ENCODE results near the gene NUP35. TPM values are rescaled to one million over a fixed set of nuclear protein-coding genes. Genes with fewer than 3 reads are reported as not detected.
A peak's percentile ranks its signal among the peaks of the same experiment; 100 is the strongest.

Gene NUP35, protein sequence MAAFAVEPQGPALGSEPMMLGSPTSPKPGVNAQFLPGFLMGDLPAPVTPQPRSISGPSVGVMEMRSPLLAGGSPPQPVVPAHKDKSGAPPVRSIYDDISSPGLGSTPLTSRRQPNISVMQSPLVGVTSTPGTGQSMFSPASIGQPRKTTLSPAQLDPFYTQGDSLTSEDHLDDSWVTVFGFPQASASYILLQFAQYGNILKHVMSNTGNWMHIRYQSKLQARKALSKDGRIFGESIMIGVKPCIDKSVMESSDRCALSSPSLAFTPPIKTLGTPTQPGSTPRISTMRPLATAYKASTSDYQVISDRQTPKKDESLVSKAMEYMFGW
- total RNA-seq = 10 to 100 TPM; 16.9 to 18.2 TPM

DNA sequence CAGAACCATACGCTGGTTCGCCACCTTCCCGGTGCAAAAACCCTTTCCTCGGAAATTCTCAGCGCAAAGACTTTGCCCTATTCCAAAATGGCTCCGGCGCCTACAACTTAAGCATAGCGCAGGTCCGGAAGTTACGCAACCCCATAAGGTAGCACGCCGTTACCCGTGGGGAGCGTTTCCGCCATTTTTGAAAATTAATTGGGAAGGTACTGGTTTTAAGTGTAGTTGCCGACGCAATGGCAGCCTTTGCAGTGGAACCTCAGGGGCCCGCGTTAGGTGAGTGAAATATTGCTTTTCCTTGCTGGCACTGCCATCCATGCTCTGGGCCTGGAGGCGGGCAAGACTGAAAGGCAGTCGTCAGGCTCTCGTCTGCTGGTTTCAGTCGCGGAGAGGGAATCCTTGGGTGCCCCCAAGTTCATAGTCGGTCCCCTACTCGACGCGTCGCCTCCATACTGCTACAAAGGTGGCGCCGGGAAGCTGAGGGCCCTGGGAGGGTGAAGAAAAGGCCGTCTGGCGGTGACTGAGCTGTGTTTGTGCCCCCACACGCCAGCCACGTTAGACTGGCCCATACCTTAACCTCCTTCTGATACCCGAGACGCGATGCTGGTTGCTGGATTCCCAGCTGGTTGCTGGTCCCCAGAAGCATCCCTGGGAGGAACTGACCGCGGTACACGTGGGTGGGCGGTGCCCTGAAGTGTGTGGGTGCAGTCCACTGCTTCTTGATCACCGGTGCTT is at the start of gene NUP35:
Gene NUP35, plus strand, starts transcription at position 222 of the 735 bp plus-strand sequence. Its CDS starts 15 bp downstream, at position 237.
- peak; percentile 87 for DNase-seq
- CTCF ChIA-PET = interaction anchor here (0.7 to 1.3 kb wide), 2 partner anchors 12 to 326 kb away, joined by 3 to 5 read pairs; no protein-coding TSS in a partner anchor
- peaks cover 7% of the 10 kb centered on the region for H3K27me3 Mint-ChIP-seq
- POLR2A ChIA-PET = interaction anchor here (0.6 kb wide), 1 partner anchor 72 kb away, joined by 3 read pairs; no protein-coding TSS in a partner anchor
- H3K9me3 Mint-ChIP-seq = no peaks in the 10 kb centered on the region
- peak within 1 kb of the TSS; percentile 96 for H3K4me3 Mint-ChIP-seq
- peaks cover 36% of the 10 kb centered on the region for H3K4me1 Mint-ChIP-seq
- peak within 1 kb of the TSS; percentile 97 for H3K27ac Mint-ChIP-seq
- peaks cover 8% of the 10 kb centered on the region for H3K36me3 Mint-ChIP-seq (ENCODE audit: low read depth)

DNA sequence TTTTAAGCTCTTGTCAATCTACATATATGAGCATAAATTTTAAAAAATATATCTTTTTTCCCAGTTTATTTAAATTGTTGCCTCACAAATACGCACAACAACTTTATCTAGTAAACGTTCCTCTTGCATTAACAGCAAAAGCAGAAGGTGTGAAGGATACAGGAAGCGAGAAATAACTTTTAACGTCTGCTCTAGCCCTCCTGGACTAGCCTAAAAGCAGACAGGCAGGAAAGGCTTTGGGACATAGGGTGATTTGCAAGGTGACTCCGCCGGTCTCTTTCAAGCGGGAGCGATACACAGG is 46.1 kb upstream of the NUP35 start:
- ChIA-PET POLR2A (interaction anchor here (1.2 kb wide), 1 partner anchor 363 kb away, joined by 3 read pairs; no protein-coding TSS in a partner anchor), CTCF (interaction anchor here (1.4 kb wide), 1 partner anchor 13 kb away, joined by 3 read pairs; no protein-coding TSS in a partner anchor)
- Mint-ChIP-seq H3K27ac (peak overlapping the region; percentile 65), H3K4me1 (peaks cover 14% of the 10 kb centered on the region), H3K9me3 (no peaks in the 10 kb centered on the region), H3K36me3 (ENCODE audit: low read depth) (no peaks in the 10 kb centered on the region), H3K4me3 (peak overlapping the region; percentile 82), H3K27me3 (peaks cover 3% of the 10 kb centered on the region)
- DNase-seq = peak; percentile 9

DNA sequence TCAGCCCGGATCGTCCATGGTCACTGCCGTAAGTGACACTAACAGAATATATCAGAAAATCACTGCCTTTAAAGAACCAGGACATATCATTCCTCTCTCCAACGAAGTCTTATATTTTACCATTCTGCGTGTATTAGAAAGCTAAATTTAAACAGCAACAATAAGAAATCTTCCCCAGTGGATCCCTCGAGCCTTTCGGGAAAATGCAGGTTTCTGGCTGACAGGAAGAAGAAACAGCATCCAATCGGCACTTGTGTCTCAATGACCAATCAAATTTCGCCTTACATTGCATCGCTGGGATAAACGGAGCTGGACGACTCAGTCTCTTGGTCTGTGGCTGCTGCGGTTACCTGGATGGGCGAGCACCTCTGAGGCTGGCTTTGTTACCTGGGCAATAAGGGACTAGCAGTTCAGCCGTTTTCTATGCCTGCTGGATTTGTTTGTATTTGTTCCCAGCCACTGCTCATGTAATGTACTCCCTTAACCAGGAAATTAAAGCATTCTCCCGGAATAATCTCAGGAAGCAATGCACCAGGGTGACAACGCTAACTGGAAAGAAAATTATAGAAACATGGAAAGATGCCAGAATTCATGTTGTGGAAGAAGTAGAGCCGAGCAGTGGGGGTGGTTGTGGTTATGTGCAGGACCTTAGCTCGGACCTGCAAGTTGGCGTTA is 45.6 kb upstream of the NUP35 start, which contains the start of gene DUSP19:
Gene DUSP19, plus strand, starts transcription at position 284 of the 675 bp plus-strand sequence. Its CDS starts 187 bp downstream, at position 471.
- H3K27me3 Mint-ChIP-seq = peaks cover 3% of the 10 kb centered on the region
- H3K4me1 Mint-ChIP-seq = peaks cover 14% of the 10 kb centered on the region
- peak; percentile 83 for DNase-seq
- peak within 1 kb of the TSS; percentile 65 for H3K27ac Mint-ChIP-seq
- POLR2A ChIA-PET = interaction anchor here (1.2 kb wide), 1 partner anchor 363 kb away, joined by 3 read pairs; no protein-coding TSS in a partner anchor
- peak within 1 kb of the TSS; percentile 82 for H3K4me3 Mint-ChIP-seq
- CTCF ChIA-PET = interaction anchor here (0.7 to 1.4 kb wide), 3 partner anchors 13 to 323 kb away, joined by 3 to 4 read pairs (median 3); no protein-coding TSS in a partner anchor
- no peaks in the 10 kb centered on the region for H3K36me3 Mint-ChIP-seq (ENCODE audit: low read depth)
- H3K9me3 Mint-ChIP-seq = no peaks in the 10 kb centered on the region

DNA sequence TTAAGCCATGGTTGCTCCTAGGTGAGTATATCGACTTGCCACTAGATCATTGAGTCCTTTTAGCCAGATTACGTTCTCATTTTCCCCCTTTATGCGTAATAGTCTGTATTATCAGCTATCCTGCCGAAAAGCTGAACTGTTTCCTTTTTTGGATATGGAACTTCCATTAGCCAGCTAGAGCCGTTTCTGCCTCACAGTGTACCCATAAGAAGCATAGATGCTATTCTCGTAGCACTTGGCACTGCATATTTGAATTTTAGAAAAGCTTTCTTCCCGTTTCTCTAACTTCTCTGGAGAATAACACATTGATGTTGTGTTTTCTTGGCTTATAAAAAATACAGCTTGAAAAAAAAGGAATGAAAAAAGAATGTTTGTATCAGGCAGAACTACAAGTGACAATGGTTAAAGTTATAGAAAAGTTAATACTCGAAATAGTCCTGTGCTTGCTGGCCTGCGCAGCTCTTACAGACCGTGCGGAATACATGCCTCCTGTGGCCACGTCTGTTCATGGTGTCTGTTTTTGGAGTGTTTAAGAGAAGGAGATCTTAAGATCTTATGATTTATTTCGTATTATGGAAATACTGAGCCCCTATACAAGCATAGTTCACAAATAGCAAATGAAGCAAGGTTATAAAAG is 45.0 kb upstream of the NUP35 start:
- Mint-ChIP-seq H3K27ac (peak overlapping the region; percentile 65), H3K4me1 (peaks cover 14% of the 10 kb centered on the region), H3K36me3 (ENCODE audit: low read depth) (no peaks in the 10 kb centered on the region), H3K9me3 (no peaks in the 10 kb centered on the region), H3K4me3 (peak overlapping the region; percentile 82), H3K27me3 (peaks cover 3% of the 10 kb centered on the region)
- CTCF ChIA-PET = interaction anchor here (0.7 to 1.4 kb wide), 3 partner anchors 14 to 324 kb away, joined by 3 to 4 read pairs (median 3); no protein-coding TSS in a partner anchor
- DNase-seq = no peak
- POLR2A ChIA-PET = interaction anchor here (1.2 kb wide), 1 partner anchor 364 kb away, joined by 3 read pairs; no protein-coding TSS in a partner anchor

DNA sequence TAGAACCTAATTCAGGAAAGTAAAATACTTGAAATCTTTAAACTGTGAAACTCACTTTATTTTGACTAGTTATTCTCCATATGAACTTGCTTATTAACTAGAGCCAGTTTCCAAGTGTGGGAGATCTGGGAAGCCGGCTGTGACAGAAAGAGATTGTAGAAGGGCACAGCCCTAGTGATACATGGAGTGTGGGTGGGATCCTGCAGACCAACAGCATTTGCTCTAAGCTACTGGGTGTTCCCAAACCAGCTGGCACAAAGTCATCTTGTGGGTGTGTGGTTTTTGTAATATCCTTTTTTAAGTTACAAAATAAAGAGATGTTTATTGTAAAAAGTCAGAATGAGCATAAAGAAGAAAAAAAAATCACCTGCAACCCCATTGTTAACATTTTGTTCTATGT is 42.3 kb upstream of the NUP35 start:
- DNase-seq = no peak
- H3K4me3 Mint-ChIP-seq = no peak overlapping the region
- POLR2A ChIA-PET = no interaction called here
- H3K9me3 Mint-ChIP-seq = no peaks in the 10 kb centered on the region
- peaks cover 3% of the 10 kb centered on the region for H3K27me3 Mint-ChIP-seq
- H3K27ac Mint-ChIP-seq = no peak overlapping the region
- peaks cover 14% of the 10 kb centered on the region for H3K4me1 Mint-ChIP-seq
- CTCF ChIA-PET = interaction anchor here (0.7 kb wide), 1 partner anchor 28 kb away, joined by 3 read pairs; no protein-coding TSS in a partner anchor
- H3K36me3 Mint-ChIP-seq (ENCODE audit: low read depth) = no peaks in the 10 kb centered on the region

DNA sequence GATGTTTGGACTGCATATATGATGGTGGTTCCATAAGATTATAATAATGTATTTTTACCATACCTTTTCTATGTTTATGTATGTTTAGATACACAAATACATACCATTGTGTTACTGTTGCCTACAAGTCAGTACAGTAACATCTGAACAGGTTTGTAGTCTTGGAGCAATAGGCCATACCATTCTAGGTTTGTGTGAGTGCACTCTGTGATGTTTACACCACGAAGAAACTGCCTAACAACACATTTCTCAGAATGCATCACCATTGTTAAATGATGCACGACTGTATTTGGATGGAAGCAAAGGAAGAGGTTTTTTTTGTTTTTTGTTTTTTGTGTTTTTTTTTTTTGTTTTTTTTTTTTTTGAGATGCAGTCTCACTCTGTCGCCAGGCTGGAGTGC is 36.2 kb upstream of the NUP35 start:
- H3K4me3 Mint-ChIP-seq = no peak overlapping the region
- H3K27me3 Mint-ChIP-seq = no peaks in the 10 kb centered on the region
- no peak for DNase-seq
- H3K27ac Mint-ChIP-seq = no peak overlapping the region
- no peaks in the 10 kb centered on the region for H3K36me3 Mint-ChIP-seq (ENCODE audit: low read depth)
- no peaks in the 10 kb centered on the region for H3K4me1 Mint-ChIP-seq
- ChIA-PET CTCF (no interaction called here), POLR2A (no interaction called here)
- H3K9me3 Mint-ChIP-seq = no peaks in the 10 kb centered on the region

DNA sequence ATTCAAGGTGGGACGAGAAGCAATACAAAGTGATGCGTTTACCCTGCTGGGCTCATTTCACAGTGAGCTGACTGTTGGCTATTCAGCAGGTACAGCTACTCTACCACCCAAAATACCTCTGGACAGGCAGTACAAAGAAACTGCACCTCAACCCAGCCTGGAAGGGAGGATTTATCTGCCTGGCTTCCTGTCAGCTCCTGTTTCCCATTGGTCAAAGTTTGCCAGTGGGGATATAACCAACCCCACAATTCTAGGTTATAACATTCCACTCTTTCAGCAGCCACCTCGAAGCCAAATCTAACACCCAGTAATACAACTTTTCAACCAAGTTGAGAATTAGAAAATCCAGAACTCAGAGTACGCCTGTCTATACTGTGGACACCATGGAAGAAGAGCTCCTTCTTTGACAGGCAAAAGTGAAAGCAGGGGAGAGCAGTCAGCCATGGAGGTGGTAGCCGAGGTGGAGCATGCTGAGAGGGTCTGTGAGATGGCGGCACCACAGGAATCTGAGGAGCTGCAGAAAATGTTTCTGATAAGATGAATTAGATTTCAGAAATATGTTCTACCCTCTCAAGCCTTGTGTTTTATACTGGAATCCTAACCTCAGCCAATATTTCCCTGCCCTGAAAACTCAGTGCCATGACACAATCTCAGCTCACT is 34.9 kb upstream of the NUP35 start:
- H3K9me3 Mint-ChIP-seq = no peaks in the 10 kb centered on the region
- H3K27ac Mint-ChIP-seq = no peak overlapping the region
- no peak for DNase-seq
- ChIA-PET POLR2A (no interaction called here), CTCF (interaction anchor here (0.6 to 1.6 kb wide), 2 partner anchors 244 to 257 kb away, joined by 3 read pairs; no protein-coding TSS in a partner anchor)
- no peaks in the 10 kb centered on the region for H3K27me3 Mint-ChIP-seq
- H3K4me1 Mint-ChIP-seq = no peaks in the 10 kb centered on the region
- H3K4me3 Mint-ChIP-seq = no peak overlapping the region
- H3K36me3 Mint-ChIP-seq (ENCODE audit: low read depth) = no peaks in the 10 kb centered on the region

DNA sequence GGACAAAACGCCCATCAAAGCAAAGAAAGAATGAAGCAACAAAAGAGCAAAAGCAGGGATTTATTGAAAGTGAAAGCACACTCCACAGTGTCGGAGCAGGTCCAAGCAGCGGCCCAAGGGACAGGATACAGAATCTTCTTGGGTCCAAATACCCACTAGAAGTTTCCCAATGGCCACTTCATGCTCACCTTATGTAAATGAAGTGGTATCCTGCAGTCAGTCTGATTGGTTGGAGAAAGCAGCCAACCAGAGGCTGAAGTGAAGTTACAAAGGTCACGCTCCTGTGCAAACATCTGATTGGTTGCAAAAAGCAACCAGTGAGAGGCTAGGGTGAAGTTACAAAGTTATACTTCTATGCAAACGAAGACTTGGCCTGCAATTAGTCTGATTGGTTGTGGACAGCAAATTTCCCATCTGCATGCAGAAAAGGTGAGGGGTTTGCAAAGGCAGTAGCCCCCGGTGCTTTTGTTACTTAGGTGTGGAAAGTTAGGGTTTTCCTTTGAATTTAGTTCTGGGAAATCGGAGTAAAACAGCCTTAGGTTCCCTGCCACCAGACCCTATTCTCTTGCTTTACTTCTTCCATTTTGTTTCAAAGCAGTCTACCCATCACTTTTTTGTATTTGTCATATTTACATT is 32.8 kb upstream of the NUP35 start:
- DNase-seq = no peak
- ChIA-PET POLR2A (no interaction called here), CTCF (no interaction called here)
- no peaks in the 10 kb centered on the region for H3K36me3 Mint-ChIP-seq (ENCODE audit: low read depth)
- no peaks in the 10 kb centered on the region for H3K27me3 Mint-ChIP-seq
- no peak overlapping the region for H3K27ac Mint-ChIP-seq
- H3K4me1 Mint-ChIP-seq = no peaks in the 10 kb centered on the region
- H3K9me3 Mint-ChIP-seq = no peaks in the 10 kb centered on the region
- no peak overlapping the region for H3K4me3 Mint-ChIP-seq

DNA sequence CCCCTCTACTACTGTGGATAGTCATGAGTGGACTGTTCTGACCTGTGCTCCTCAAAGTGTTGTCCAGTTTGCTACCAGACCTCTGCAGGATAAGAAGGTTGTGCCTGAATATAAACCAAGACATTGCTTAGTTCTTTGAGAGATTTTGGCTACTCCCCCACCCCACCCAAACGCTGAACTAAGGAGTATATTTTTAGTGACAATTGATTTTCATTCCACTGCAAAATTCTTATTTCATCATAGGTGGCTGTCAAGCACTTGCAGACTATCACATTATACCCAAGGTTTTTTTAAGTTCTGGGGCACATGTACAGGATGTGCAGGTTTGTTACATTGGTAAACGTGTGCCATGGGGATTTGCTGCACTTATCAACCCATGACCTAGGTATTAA is 32.3 kb upstream of the NUP35 start:
- Mint-ChIP-seq H3K9me3 (no peaks in the 10 kb centered on the region), H3K4me1 (no peaks in the 10 kb centered on the region), H3K27me3 (no peaks in the 10 kb centered on the region), H3K27ac (no peak overlapping the region), H3K36me3 (ENCODE audit: low read depth) (no peaks in the 10 kb centered on the region), H3K4me3 (no peak overlapping the region)
- no peak for DNase-seq
- ChIA-PET CTCF (no interaction called here), POLR2A (no interaction called here)

DNA sequence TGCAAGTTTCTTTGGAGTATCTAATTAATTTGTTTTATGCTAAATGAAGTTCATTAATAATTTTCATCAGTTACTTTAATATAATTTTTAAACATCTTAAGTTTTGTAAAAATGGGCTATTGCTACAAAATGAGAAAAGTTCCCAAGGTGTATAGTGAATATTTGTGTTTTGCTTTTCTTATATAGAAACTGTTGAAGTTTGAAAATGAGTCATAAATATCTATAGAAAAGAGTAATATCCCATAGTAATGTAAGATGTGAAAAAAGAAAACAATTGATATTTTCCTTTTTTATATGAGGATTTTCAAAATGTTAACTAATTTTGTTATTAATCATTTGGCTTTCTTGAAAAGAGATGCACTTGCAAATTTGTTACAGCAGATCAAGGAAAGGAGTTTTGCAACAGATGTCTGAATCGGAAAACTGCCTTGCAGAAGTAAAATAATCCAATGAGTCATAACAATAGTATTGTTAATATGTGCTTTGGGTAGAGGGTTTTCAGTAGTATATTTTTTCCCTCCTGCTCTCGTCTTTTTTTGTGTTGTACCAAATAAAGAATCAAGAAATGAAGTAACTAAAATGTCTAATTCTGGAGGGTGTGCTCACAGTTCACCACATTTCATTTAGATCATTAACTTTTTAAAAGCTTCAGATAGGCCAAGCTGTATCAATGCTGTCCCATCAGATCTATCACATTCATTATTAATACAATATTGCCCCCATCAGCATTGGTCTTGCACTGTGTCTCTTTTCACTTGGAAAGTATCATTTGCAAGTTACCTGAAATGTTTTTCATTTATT is 30.2 kb upstream of the NUP35 start:
- ChIA-PET CTCF (interaction anchor here (1.1 kb wide), 1 partner anchor 163 kb away, joined by 3 read pairs; no protein-coding TSS in a partner anchor), POLR2A (no interaction called here)
- no peak for DNase-seq
- no peaks in the 10 kb centered on the region for H3K9me3 Mint-ChIP-seq
- H3K4me1 Mint-ChIP-seq = no peaks in the 10 kb centered on the region
- H3K27me3 Mint-ChIP-seq = no peaks in the 10 kb centered on the region
- no peaks in the 10 kb centered on the region for H3K36me3 Mint-ChIP-seq (ENCODE audit: low read depth)
- no peak overlapping the region for H3K4me3 Mint-ChIP-seq
- no peak overlapping the region for H3K27ac Mint-ChIP-seq
